Effector CD4-positive, alpha-beta T cell (primary cell): ENCODE measurements around the gene ID3.
"Not testable (repeated sequence)": the region's sequence is repeated elsewhere in the genome, so short reads cannot be mapped to it uniquely, and the experiment has no call there.

ENCODE experiments used
- DNase-seq: peaks from one replicate; pipeline ENCODE4 v3.0.0-alpha.2; 2020

The ID3 gene

DNA sequence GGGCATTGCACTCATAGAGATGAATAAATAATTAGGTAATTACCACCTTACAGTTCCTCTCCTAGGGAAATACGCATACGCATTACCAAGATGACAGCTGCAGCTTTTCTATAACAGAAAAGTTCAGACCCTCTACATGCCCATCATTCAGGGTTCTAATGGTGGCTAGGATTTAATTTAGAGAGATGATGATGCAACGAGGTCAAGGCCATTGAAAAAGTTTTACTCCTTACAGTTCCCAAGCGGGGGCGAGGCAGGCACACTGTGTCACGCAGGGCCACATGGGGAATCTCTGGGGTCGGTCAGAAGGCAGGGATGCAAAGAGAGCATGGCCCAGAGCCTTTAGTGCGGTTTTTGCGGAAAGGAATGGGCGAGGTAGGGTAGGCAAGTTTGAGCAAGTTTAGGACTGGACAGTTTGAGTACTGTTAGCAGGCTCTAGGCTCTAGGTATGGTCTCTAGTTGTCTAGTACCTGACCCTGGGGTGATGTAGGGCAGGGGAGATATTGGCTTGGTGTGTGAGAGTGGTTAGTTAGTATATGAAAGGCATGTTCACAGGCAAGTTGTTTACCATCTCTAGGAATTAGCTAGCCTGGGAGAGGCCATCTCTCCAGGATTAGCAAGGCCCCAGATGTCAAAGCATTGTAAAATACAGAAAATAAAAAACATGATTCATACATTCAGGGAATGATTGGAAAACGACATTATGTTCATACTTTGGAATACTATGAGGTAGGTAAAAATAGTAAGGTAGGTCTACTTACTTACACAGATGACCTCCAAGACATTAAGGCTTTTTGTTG lies 29.6 kb upstream of the ID3 start:
- DNase-seq = no peak

DNA sequence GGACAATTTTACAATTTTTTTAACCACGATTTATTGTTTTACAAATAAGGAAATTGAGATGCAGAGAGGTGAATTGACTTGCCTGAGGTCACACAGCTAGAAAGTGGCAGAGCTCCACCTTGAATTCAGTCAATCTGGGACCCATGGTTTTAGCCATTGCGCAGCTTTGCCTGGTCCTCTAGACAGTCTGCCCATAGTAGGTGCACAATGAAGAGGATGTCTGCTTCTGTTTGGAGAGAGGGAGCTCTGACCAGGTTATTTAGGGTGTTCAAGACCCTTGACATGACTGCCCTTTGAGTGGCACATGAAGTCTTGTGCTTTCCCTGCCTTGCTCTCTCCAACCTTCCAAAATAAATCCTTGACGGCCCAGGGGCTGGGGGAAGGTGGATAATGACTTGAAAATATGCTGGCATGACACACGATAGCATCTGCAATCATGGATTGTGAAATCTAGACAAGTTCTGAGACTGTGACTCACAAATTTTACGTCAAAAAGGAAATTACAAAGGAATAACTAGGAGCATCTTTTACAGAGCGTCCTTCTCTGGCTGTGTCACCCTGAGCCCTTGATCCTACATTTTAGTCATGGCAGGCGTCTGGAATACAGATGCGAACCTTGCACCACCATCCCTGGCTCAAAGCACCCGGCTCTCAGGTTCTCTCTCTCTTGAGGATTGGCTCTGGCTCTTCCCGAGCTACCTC lies 26.2 kb upstream of the ID3 start:
- no peak for DNase-seq

GRCh38 chr1:23583727-23584126 lies 24.4 kb upstream of the ID3 start:
- DNase-seq = not testable (repeated sequence)

DNA sequence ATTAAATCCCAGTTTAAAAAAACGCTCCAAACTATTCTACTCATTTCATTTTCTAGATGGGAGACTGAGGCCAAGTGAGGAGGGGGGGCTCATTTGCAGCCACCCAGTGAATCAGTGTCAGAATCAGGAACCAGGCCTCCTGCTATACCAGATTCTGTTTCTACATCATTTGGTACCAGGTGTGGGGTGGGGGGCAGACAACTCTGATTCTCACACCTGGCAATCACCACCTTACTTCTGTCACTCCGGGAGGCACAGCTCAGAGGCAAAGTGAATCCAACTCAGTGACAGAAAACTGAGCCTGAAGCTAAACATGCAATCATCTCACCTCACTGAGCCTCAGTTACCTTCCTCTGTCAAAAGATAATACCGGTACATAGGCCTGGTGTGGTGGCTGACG lies 23.5 kb upstream of the ID3 start:
- DNase-seq = no peak

DNA sequence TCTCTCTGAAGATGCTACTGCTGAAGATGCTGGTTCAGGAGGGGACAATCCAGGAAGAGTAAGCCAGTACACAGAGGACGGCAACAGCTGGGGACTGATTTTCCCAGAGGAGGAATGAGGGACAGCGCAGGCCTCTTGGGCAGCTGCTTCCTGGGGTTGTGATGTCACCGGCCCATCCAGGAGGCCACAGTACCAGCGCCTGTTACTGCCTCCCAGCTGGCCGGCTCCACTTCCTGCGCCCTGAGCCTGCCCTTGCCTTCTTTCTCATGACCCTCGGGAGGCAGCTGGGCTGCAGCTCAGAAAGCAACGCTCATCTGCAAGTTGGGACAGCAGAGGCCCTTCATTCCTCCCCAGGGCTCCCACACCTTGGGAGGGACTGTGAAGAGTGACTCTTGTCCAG lies 21.9 kb upstream of the ID3 start:
- DNase-seq = no peak

DNA sequence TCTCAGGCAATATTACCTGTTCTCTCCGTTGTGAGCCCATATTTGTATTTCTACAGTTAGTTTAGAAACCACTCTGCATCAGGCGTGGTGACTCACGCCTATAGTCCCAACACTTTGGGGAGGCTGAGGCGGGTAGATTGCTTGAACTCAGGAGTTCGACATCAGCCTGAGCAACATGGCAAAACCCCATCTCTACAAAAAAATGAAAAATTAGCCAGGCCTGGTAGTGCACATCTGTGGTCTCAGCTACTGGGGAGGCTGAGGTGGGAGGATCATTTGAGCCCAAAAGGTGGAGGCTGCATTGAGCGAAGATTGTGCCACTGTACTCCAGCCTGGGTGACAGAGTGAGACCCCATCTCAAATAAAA lies 19.7 kb upstream of the ID3 start:
- DNase-seq = no peak

- no peak for DNase-seq
Measured at GRCh38 chr1:23578311-23578996, 19.2 kb upstream of the ID3 start.

- no peak for DNase-seq
Measured at GRCh38 chr1:23577056-23578004, 18.0 kb upstream of the ID3 start.

- DNase-seq = no peak
Measured at GRCh38 chr1:23576338-23577055, 17.2 kb upstream of the ID3 start.

DNA sequence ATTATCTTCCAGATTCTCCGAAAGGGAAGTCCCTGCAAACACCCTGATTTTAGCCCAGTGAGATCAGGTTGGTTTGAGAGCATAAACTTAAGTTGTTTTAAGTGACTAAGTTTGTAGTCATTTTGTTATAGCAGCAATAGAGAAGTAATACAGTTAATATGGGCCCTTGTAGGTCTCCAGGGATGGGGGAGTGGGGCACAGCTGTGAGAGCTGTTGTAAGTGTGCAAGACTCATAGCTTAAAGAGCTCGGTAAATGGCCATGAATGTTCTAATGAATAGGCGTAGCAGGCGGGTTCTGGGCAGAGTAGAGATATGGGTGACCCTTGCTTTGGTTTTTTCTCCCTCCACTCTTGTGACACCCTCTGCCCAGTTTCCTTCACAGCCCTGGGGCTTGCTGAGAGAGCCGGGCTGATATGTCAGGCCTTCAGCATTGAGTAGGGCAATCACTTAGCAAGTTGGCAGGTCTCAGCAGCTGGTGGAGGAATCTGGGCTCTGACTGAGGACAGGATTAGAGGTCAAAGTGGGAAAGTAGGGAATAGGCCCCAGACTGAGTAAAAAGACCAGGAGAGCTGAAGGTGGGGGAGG lies 16.0 kb upstream of the ID3 start:
- no peak for DNase-seq

DNA sequence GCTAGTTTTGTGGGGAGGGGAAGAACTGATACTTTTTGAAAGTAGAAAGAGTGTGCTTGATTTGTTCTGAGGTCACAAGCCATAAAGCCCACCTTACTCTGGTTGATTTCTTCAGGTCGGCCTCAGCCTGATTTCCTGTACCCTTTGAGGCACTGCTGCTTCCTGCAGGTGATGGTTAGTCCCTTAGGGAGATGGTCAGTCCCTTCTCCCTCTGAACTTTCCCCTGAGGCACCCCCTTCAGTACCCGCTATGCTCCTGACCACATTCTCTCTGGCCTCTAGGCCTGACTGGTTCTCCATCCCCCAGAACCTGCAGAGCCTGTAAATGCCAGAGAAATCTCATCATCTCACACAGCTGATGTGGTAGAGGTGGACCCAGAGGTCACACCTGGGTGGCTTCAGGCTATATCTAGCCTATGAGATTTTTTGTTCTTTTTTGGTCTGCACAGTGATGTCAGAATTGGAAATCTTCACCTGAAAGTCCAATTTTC lies 15.0 kb upstream of the ID3 start:
- no peak for DNase-seq

- no peak for DNase-seq
Measured at GRCh38 chr1:23573574-23574182, 14.4 kb upstream of the ID3 start.

- no peak for DNase-seq
Measured at GRCh38 chr1:23571465-23571864, 12.2 kb upstream of the ID3 start.

- no peak for DNase-seq
Measured at GRCh38 chr1:23570001-23570691, 10.8 kb upstream of the ID3 start.

- no peak for DNase-seq
Measured at GRCh38 chr1:23568608-23569383, 9.5 kb upstream of the ID3 start.

DNA sequence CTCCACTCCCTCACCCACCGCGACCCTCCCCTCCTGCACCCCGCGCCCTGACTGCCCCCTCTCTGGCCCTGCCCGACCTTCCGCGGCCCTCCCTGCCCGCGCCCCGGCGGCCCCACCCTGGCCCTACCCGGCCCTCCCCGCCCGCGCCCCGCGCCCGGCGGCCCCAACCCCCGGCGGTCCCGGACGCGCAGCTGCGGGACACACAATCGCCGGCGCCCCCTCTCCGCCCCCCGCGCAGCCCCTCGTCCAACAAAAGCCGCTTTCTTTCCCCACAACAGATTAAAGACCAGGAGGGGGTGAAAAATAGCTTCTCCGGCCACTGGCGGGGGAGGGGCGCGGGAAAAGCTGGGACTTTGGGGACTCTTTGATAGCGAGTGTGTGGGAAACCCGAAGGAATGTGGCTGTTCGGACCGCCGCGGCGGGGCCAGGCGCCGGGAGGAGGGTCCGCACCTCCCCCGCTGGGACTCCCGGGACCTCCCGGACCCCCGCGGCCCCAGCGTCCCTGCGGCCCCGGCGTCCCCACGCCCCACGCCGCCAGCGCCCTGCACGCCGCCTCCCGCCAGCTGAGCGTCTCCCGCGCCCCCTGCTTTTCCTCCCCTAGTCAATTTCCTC lies 8.8 kb upstream of the ID3 start:
- no peak for DNase-seq

DNA sequence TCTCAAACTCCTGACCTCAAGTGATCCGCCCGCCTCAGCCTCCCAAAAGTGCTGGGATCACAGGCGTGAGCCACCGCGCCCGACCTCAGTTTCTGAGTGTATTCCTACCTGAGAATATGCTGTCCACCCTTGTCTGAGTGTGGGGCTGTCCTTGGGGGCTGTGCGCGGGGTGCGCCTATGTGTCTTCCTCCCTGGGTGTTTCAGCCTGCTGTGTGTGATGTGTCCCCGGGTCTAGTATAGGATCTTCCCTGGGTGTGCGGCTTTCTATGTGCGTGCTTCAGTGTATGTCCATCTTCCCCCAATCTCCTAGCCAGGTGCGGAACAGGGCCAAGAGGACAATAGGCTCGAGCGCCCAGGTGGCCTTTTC lies 8.3 kb upstream of the ID3 start:
- no peak for DNase-seq

- no peak for DNase-seq
Measured at GRCh38 chr1:23566304-23566703, 7.0 kb upstream of the ID3 start.

GRCh38 chr1:23565776-23566175 lies 6.5 kb upstream of the ID3 start:
- DNase-seq = no peak
